WTC11 (cell line): ENCODE measurements around the gene DPCD. TPM values are rescaled to one million over a fixed set of nuclear protein-coding genes. Genes with fewer than 3 reads are reported as not detected.

Experiments
- ATAC-seq: fragments of 200-7000 bp; cut with Tn5 transposase; 2 replicates; pipeline ENCODE4 v1.10.0; 2021; ENCODE audit warnings: mild to moderate bottlenecking, moderate library complexity
- CTCF ChIA-PET: fragments of 300-600 bp; sonication (Branson Sonifier 250); formaldehyde crosslinking; loops from one replicate; lab custom pipeline; 2021; ENCODE audit warnings: antibody characterized with exemption; lab: Charles Lee
- POLR2A ChIA-PET: fragments of 350-600 bp; sonication (Branson Sonifier 250); formaldehyde crosslinking; loops from one replicate; lab custom pipeline; 2021; ENCODE audit warnings: antibody characterized with exemption; lab: Charles Lee
- DNase-seq: peaks from one replicate; pipeline ENCODE4 v3.0.0; 2021; ENCODE audit warnings: low spot score
- H3K27ac Mint-ChIP-seq: 2 replicates; pipeline ENCODE4 v1.8.0; 2021; ENCODE audit warnings: mixed read lengths
- H3K27me3 Mint-ChIP-seq: 2 replicates; pipeline ENCODE4 v1.8.0; 2021; ENCODE audit warnings: low read depth, mild to moderate bottlenecking, moderate library complexity, mixed read lengths
- H3K36me3 Mint-ChIP-seq: 2 replicates; pipeline ENCODE4 v1.8.0; 2021; ENCODE audit warnings: mixed read lengths
- H3K4me1 Mint-ChIP-seq: 2 replicates; pipeline ENCODE4 v1.8.0; 2022; ENCODE audit warnings: mixed read lengths
- H3K4me3 Mint-ChIP-seq: 2 replicates; pipeline ENCODE4 v1.8.0; 2021; ENCODE audit warnings: mild to moderate bottlenecking, moderate library complexity, mixed read lengths
- H3K9me3 Mint-ChIP-seq: 2 replicates; pipeline ENCODE4 v1.8.0; 2021; ENCODE audit warnings: mixed read lengths
- AFF4 ChIP-seq: sonication (generic); formaldehyde crosslinking; IDR thresholded peaks from 2 replicates; pipeline ENCODE4 v1.8.1; 2023; ENCODE audit warnings: mild to moderate bottlenecking, missing genetic modification reagents, borderline replicate concordance
- ATF3 ChIP-seq: sonication (generic); formaldehyde crosslinking; conservative IDR thresholded peaks from 2 replicates; pipeline ENCODE4 v1.8.1; 2022; ENCODE audit warnings: mild to moderate bottlenecking, missing genetic modification reagents
- E2F5 ChIP-seq: sonication (generic); formaldehyde crosslinking; IDR thresholded peaks from 2 replicates; pipeline ENCODE4 v1.8.1; 2022; ENCODE audit warnings: mild to moderate bottlenecking, moderate library complexity, missing genetic modification reagents
- EMX1 ChIP-seq: fragments of 250-450 bp; sonication (Bioruptor Pico); IDR thresholded peaks from 2 replicates; pipeline ENCODE4 v1.8.0; 2021; ENCODE audit warnings: mild to moderate bottlenecking
- FOXP4 ChIP-seq: sonication (generic); formaldehyde crosslinking; IDR thresholded peaks from 2 replicates; pipeline ENCODE4 v1.8.0; 2022; ENCODE audit warnings: mild to moderate bottlenecking, missing genetic modification reagents
- KAT7 ChIP-seq: sonication (generic); formaldehyde crosslinking; IDR thresholded peaks from 2 replicates; pipeline ENCODE4 v1.8.1; 2023; ENCODE audit warnings: missing genetic modification reagents, mild to moderate bottlenecking, borderline replicate concordance
- NFYB ChIP-seq: sonication (generic); formaldehyde crosslinking; conservative IDR thresholded peaks from 2 replicates; pipeline ENCODE4 v1.8.0; 2022; ENCODE audit warnings: low read depth, missing genetic modification reagents
- SMAD4 ChIP-seq: sonication (generic); formaldehyde crosslinking; IDR thresholded peaks from 2 replicates; pipeline ENCODE4 v1.8.0; 2022; ENCODE audit warnings: mild to moderate bottlenecking, missing genetic modification reagents
- ZNF416 ChIP-seq: fragments of 250-450 bp; sonication (Bioruptor Pico); IDR thresholded peaks from 2 replicates; pipeline ENCODE4 v1.9.0; 2021; ENCODE audit warnings: mild to moderate bottlenecking, inconsistent platforms
- ZNF423 ChIP-seq: fragments of 250-450 bp; sonication (Bioruptor Pico); IDR thresholded peaks from 2 replicates; pipeline ENCODE4 v2.1.2; 2022; ENCODE audit warnings: mild to moderate bottlenecking, moderate library complexity
- ZNF425 ChIP-seq: fragments of 250-450 bp; sonication (Bioruptor Pico); conservative IDR thresholded peaks from 2 replicates; pipeline ENCODE4 v1.9.0; 2021; ENCODE audit warnings: mild to moderate bottlenecking
- total RNA-seq: library from RNA; stranded (reverse); gene quantifications from 3 replicates; pipeline ENCODE4 v1.2.3, GENCODE V29; 2021

The DPCD gene
- total RNA-seq, 1 experiment from 2014 or later, result 21.8 TPM

- no peak for TF ChIP-seq AFF4 (CRISPR knock-in tag)
Measured at GRCh38 chr10:101609481-101609880, 21.4 kb downstream of the DPCD start (continued).

GRCh38 chr10:101611096-101611905 is 23.2 kb downstream of the DPCD start:
- H3K4me3 Mint-ChIP-seq, result no peak overlapping the region
- H3K9me3 Mint-ChIP-seq, result no peaks in the 10 kb centered on the region
- CTCF ChIA-PET, result interaction anchor here (1.8 kb wide), 1 partner anchor 170 kb away, joined by 5 read pairs; no protein-coding TSS in a partner anchor

GRCh38 chr10:101612086-101612485 is 24.0 kb downstream of the DPCD start:
- Mint-ChIP-seq H3K4me3 (no peak overlapping the region), H3K27me3 (no peaks in the 10 kb centered on the region), H3K9me3 (no peaks in the 10 kb centered on the region), H3K27ac (no peak overlapping the region; the same call in 1 of the 2 replicates), H3K4me1 (peaks cover 23% of the 10 kb centered on the region), H3K36me3 (peaks cover 15% of the 10 kb centered on the region)
- POLR2A ChIA-PET, result no interaction called here
- CTCF ChIA-PET, result interaction anchor here (8.5 kb wide), 1 partner anchor 7 kb away, joined by 167 read pairs; no protein-coding TSS in a partner anchor
- ATAC-seq (no peak), DNase-seq (no peak)
- no peak for TF ChIP-seq SMAD4 (CRISPR knock-in tag)
- TF ChIP-seq FOXP4 (CRISPR knock-in tag), result no peak
- TF ChIP-seq KAT7 (CRISPR knock-in tag), result no peak
- no peak for TF ChIP-seq ZNF416 (CRISPR knock-in tag)

More at GRCh38 chr10:101611096-101611905, 23.2 kb downstream of the DPCD start:
- POLR2A ChIA-PET, result no interaction called here
- H3K4me1 Mint-ChIP-seq, result peaks cover 26% of the 10 kb centered on the region
- H3K36me3 Mint-ChIP-seq, result peaks cover 18% of the 10 kb centered on the region
- H3K27me3 Mint-ChIP-seq, result no peaks in the 10 kb centered on the region
- no peak for ATAC-seq
- DNase-seq, result no peak
- peak overlapping the region; percentile 27; the same call in 1 of the 2 replicates for H3K27ac Mint-ChIP-seq
- TF ChIP-seq NFYB (no peak), ATF3 (CRISPR knock-in tag) (no peak), E2F5 (CRISPR knock-in tag) (no peak), ZNF425 (CRISPR knock-in tag) (no peak), EMX1 (CRISPR knock-in tag) (no peak), ZNF423 (no peak)
